ENCODE data around the gene RAP2A.

RAP2A gene

DNA sequence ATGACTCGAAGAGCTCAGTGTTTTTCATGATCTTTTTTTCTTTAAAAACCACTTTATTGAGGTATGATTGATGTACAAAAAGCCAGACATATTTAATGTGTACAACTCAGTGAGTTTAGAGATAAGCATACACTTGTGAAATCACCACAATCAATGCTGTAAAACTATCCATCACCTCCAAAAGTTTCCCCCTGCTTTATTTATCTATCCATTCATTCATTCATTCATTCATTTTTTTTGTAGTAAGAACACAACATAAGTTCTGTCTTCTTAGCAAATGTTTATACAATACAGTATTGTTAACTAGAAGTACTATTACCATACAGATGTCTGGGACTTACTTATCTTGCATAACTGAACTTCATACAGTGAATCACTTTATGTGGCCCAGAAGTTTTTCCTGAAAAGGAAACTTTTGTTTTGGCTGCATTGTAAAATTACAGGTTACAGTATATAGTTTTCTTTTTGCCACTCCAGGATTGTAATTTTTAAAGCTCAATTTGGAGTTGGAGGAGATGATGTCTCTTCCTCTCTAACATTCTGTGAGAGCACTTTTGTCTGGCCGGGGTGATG, 6.7 kb downstream of the RAP2A start:
- Histone ChIP-seq H3K36me3 (replicated peaks; ENCODE audit: insufficient read depth, low read length) (no peaks in the 10 kb centered on the region), H3K27ac (ENCODE audit: low read length) (no peak overlapping the region), H2AFZ (ENCODE audit: low read length) (no peak overlapping the region), H4K20me1 (ENCODE audit: insufficient read depth, low read length) (no peaks in the 10 kb centered on the region), H3K27me3 (replicated peaks; ENCODE audit: insufficient read depth, low read length) (no peaks in the 10 kb centered on the region), H3K9me3 (replicated peaks; ENCODE audit: insufficient read depth, low read length) (no peaks in the 10 kb centered on the region), H3K79me2 (ENCODE audit: low read length) (peaks cover 66% of the 10 kb centered on the region), H3K4me1 (ENCODE audit: low read length) (peaks cover 15% of the 10 kb centered on the region; the same call in 1 of the 2 replicates), H3K9ac (ENCODE audit: low read length) (no peak overlapping the region), H3F3A (ENCODE audit: insufficient read depth, low read length) (0 out of 2 replicates have a peak, but pooled peaks cover 3% of the 10 kb centered on the region), H3K4me3 (ENCODE audit: low read length) (no peak overlapping the region), H3K4me2 (ENCODE audit: low read depth, low read length) (no peak overlapping the region), H3K9me2 (replicated peaks; ENCODE audit: insufficient read depth, low read length) (no peaks in the 10 kb centered on the region)
- no peak for TF ChIP-seq EZH2 (optimal IDR thresholded peaks at IDR 0.05; ENCODE audit: low read depth, low read length)
- TF ChIP-seq, protein P1, sequence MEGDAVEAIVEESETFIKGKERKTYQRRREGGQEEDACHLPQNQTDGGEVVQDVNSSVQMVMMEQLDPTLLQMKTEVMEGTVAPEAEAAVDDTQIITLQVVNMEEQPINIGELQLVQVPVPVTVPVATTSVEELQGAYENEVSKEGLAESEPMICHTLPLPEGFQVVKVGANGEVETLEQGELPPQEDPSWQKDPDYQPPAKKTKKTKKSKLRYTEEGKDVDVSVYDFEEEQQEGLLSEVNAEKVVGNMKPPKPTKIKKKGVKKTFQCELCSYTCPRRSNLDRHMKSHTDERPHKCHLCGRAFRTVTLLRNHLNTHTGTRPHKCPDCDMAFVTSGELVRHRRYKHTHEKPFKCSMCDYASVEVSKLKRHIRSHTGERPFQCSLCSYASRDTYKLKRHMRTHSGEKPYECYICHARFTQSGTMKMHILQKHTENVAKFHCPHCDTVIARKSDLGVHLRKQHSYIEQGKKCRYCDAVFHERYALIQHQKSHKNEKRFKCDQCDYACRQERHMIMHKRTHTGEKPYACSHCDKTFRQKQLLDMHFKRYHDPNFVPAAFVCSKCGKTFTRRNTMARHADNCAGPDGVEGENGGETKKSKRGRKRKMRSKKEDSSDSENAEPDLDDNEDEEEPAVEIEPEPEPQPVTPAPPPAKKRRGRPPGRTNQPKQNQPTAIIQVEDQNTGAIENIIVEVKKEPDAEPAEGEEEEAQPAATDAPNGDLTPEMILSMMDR (IDR thresholded peaks at IDR 0.05; ENCODE audit: low read length) = no peak
- no peak for TF ChIP-seq EZH2phosphoT487 (IDR thresholded peaks at IDR 0.05; ENCODE audit: low read length)
- DNase-seq = no peak

DNA sequence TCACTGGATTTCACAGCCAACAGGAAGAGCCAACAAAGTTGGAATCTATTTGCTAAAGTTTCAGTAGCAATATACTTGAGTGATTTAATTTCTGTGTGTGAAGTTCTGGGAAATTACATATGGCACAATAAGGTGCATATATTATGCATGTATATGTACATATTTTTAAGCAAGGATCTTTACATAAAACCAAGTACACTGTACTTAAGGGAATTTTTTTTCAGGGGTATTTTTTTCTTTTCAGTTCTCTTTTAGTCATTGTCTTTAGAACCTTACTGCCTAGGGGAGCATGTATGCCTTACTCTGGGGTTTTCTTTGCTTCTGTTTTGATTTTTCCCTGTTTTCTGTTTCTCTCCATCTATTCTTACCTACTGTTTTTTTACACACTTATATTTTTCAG, 7.4 kb downstream of the RAP2A start:
- H4K20me1 ChIP-seq (ENCODE audit: insufficient read depth, low read length) = no peaks in the 10 kb centered on the region
- 0 out of 2 replicates have a peak, but pooled peaks cover 3% of the 10 kb centered on the region for H3F3A ChIP-seq (ENCODE audit: insufficient read depth, low read length)
- no peaks in the 10 kb centered on the region for H3K9me3 ChIP-seq (replicated peaks; ENCODE audit: insufficient read depth, low read length)
- no peaks in the 10 kb centered on the region for H3K9me2 ChIP-seq (replicated peaks; ENCODE audit: insufficient read depth, low read length)
- no peak for TF ChIP-seq EZH2 (optimal IDR thresholded peaks at IDR 0.05; ENCODE audit: low read depth, low read length)
- TF ChIP-seq, protein P1 (IDR thresholded peaks at IDR 0.05; ENCODE audit: low read length) = no peak
- no peak for TF ChIP-seq EZH2phosphoT487 (IDR thresholded peaks at IDR 0.05; ENCODE audit: low read length)
- H3K4me1 ChIP-seq (ENCODE audit: low read length) = peaks cover 11% of the 10 kb centered on the region; the same call in 1 of the 2 replicates
- H3K27ac ChIP-seq (ENCODE audit: low read length) = no peak overlapping the region
- H2AFZ ChIP-seq (ENCODE audit: low read length) = no peak overlapping the region
- H3K4me2 ChIP-seq (ENCODE audit: low read depth, low read length) = no peak overlapping the region
- H3K36me3 ChIP-seq (replicated peaks; ENCODE audit: insufficient read depth, low read length) = no peaks in the 10 kb centered on the region
- H3K9ac ChIP-seq (ENCODE audit: low read length) = no peak overlapping the region
- no peak for DNase-seq
- H3K27me3 ChIP-seq (replicated peaks; ENCODE audit: insufficient read depth, low read length) = no peaks in the 10 kb centered on the region
- H3K4me3 ChIP-seq (ENCODE audit: low read length) = no peak overlapping the region
- H3K79me2 ChIP-seq (ENCODE audit: low read length) = peaks cover 64% of the 10 kb centered on the region

DNA sequence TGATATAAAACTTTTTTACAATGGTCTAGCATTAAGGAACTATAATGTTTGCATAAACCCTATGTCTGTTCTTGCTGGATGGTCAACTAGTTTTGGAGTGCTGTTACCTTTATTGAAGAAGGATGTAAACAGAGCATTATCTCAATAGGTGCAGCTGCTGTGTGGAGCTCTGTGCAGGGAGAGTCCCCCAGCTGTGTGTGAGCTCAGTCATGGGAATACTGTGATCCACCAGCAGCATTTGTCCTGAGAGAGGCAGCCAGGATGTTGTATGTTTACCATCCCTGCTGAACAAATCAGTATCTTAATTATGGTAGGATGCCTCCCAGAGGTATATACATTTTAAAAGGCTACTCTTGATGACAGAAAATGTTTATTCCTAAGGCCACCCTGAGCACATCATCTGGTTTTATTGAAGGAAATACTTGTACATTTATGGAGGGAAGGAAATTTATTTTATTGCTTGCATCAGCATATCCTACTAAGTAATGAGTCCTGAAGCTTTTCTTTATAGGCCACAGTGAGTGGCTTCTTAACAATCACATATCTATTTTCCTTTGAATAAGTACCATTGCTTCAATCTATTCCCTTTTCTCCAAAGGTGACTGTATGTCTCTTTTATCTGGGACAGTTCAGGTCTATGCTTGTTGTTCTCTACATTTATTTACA, 11.7 kb downstream of the RAP2A start:
- no peak for TF ChIP-seq EZH2phosphoT487 (IDR thresholded peaks at IDR 0.05; ENCODE audit: low read length)
- TF ChIP-seq, protein P1 (IDR thresholded peaks at IDR 0.05; ENCODE audit: low read length) = no peak
- no peak for TF ChIP-seq EZH2 (optimal IDR thresholded peaks at IDR 0.05; ENCODE audit: low read depth, low read length)
- Histone ChIP-seq H3K4me1 (ENCODE audit: low read length) (no peaks in the 10 kb centered on the region), H2AFZ (ENCODE audit: low read length) (no peak overlapping the region), H3K36me3 (replicated peaks; ENCODE audit: insufficient read depth, low read length) (no peaks in the 10 kb centered on the region), H3K9me3 (replicated peaks; ENCODE audit: insufficient read depth, low read length) (no peaks in the 10 kb centered on the region), H3K79me2 (ENCODE audit: low read length) (peaks cover 65% of the 10 kb centered on the region), H3K4me2 (ENCODE audit: low read depth, low read length) (no peak overlapping the region), H3K27me3 (replicated peaks; ENCODE audit: insufficient read depth, low read length) (no peaks in the 10 kb centered on the region), H3K4me3 (ENCODE audit: low read length) (no peak overlapping the region), H3K9ac (ENCODE audit: low read length) (no peak overlapping the region), H3K27ac (ENCODE audit: low read length) (no peak overlapping the region), H3K9me2 (replicated peaks; ENCODE audit: insufficient read depth, low read length) (no peaks in the 10 kb centered on the region), H3F3A (ENCODE audit: insufficient read depth, low read length) (no peaks in the 10 kb centered on the region), H4K20me1 (ENCODE audit: insufficient read depth, low read length) (no peaks in the 10 kb centered on the region)
- DNase-seq = no peak
